Measurements from ENCODE around the gene EMC7. TPM values are rescaled to one million over a fixed set of nuclear protein-coding genes. Genes with fewer than 3 reads are reported as not detected.

Gene EMC7
- total and polyA plus RNA-seq, 9 of the 15 experiments (the other 6 are each of a cell fraction or from before 2014, with no cell fraction given), result 25.8 to 92.8 (median 49.7) TPM

- in situ Hi-C loops (cut with MboI) (no loop called here), intact Hi-C loops (cut with micrococcal nuclease) (no loop called here)
- Histone ChIP-seq H3K79me2 (ENCODE audit: control insufficient read depth, insufficient read depth, low read length) (no peaks in the 10 kb centered on the region), H3K9me3 (replicated peaks; ENCODE audit: control insufficient read depth, insufficient read depth, low read depth, low read length) (no peaks in the 10 kb centered on the region), H3K4me2 (ENCODE audit: insufficient read depth, low read length) (no peak overlapping the region), H3K27ac (ENCODE audit: extremely low read depth, low read depth, low read length) (no peak overlapping the region), H3K4me3 (no peak overlapping the region), H2AFZ (ENCODE audit: low read depth, low read length) (no peak overlapping the region), H4K20me1 (replicated peaks; ENCODE audit: control insufficient read depth, insufficient read depth, low read length) (no peaks in the 10 kb centered on the region), H3K36me3 (ENCODE audit: control insufficient read depth, insufficient read depth, low read length) (peaks cover 40% of the 10 kb centered on the region), H3K4me1 (replicated peaks in 1 of 2; ENCODE audit: control insufficient read depth in 2 of 2, insufficient read depth in 2 of 2, low read length in 2 of 2) (peaks cover 0 to 9% of the 10 kb centered on the region in 2 experiments; a peak in 3 of 5 replicates), H3K27me3 (ENCODE audit: control insufficient read depth in 2 of 2, insufficient read depth in 2 of 2, low read length in 2 of 2) (no peaks in the 10 kb centered on the region), H3K9ac (ENCODE audit: insufficient read depth in 1 of 2, low read depth in 2 of 2, low read length in 2 of 2) (no peak overlapping the region), H3K9me1 (ENCODE audit: control insufficient read depth, insufficient read depth, low read length) (no peaks in the 10 kb centered on the region)
- POLR2A ChIA-PET, result interaction anchor here (0.8 to 1.0 kb wide), 2 partner anchors 17 to 161 kb away, joined by 3 read pairs; no protein-coding TSS in a partner anchor
- TF ChIP-seq SRSF1 (IDR thresholded peaks at IDR 0.05; ENCODE audit: low read depth, low read length), result no peak
- TF ChIP-seq ZNF780A (CRISPR knock-in tag; IDR thresholded peaks at IDR 0.05), result no peak
- no peak for TF ChIP-seq ZNF133 (CRISPR knock-in tag; IDR thresholded peaks at IDR 0.05)
- no peak for TF ChIP-seq CBX5 (IDR thresholded peaks at IDR 0.05; ENCODE audit: borderline replicate concordance, low read depth)
- TF ChIP-seq BRCA1 (IDR thresholded peaks at IDR 0.05), result no peak
- no peak for TF ChIP-seq BRCA1 (CRISPR knock-in tag; IDR thresholded peaks at IDR 0.05)
- TF ChIP-seq ZNF778 (CRISPR knock-in tag; IDR thresholded peaks at IDR 0.05), result no peak
- no peak for TF ChIP-seq HMG20B (CRISPR knock-in tag; IDR thresholded peaks at IDR 0.05)
- TF ChIP-seq ZNF23 (CRISPR knock-in tag; IDR thresholded peaks at IDR 0.05), result no peak
- TF ChIP-seq KLF13 (tag; IDR thresholded peaks at IDR 0.05; ENCODE audit: borderline replicate concordance, low read depth), result no peak
- no peak for TF ChIP-seq ZBTB5 (IDR thresholded peaks at IDR 0.05)
- TF ChIP-seq ZNF197 (CRISPR knock-in tag; IDR thresholded peaks at IDR 0.05; ENCODE audit: low read depth), result no peak
- TF ChIP-seq ELF2 (CRISPR knock-in tag; IDR thresholded peaks at IDR 0.05), result no peak
- no peak for TF ChIP-seq ZNF668 (CRISPR knock-in tag; IDR thresholded peaks at IDR 0.05)
- TF ChIP-seq SRF (CRISPR knock-in tag; IDR thresholded peaks at IDR 0.05), result no peak
- no peak for TF ChIP-seq MBD2 (IDR thresholded peaks at IDR 0.05; ENCODE audit: borderline replicate concordance, low read depth)
- no peak for TF ChIP-seq ADNP (tag; IDR thresholded peaks at IDR 0.05)
- CTCF ChIA-PET (ENCODE audit: low intra/inter-chr PET ratio), result no interaction called here
- 80% methylated on average over 7 of the region's 7 CpGs for WGBS (ENCODE audit: insufficient coverage, low coverage, missing lambda C conversion rate)
- no peak for ATAC-seq
- FAIRE-seq, result no peak
- DNase-seq (ENCODE audit: extremely low read depth in 1 of 4, low spot score in 3 of 4), result no peak
- BruUV-seq (replicated peaks), result TSS peak; percentile 39
Measured at GRCh38 chr15:34084086-34084485, 17.6 kb downstream of the EMC7 start.

Data from K562 (cell line).